KOPT-K1 (cell line): Measurements from ENCODE around the gene STK11IP.

ENCODE experiments used
- H3K27ac ChIP-seq: fragments of 200-600 bp; sonication (generic); 2 replicates; pipeline ENCODE4 v1.5.1; 2016; ENCODE audit warnings: antibody characterized with exemption, mild to moderate bottlenecking, low read depth, low read length; ENCODE audit not compliant: poor library complexity, severe bottlenecking
- H3K36me3 ChIP-seq: fragments of 200-600 bp; sonication (generic); 2 replicates; pipeline ENCODE4 v1.5.1; 2017; ENCODE audit warnings: antibody characterized with exemption, mild to moderate bottlenecking, low read length, moderate library complexity; ENCODE audit not compliant: insufficient read depth
- H3K9me3 ChIP-seq: fragments of 200-600 bp; sonication (generic); 2 replicates; pipeline ENCODE4 v1.5.1; 2017; ENCODE audit warnings: antibody characterized with exemption, low read length, mild to moderate bottlenecking; ENCODE audit not compliant: insufficient read depth, poor library complexity, severe bottlenecking

STK11IP gene

GRCh38 chr2:219560037-219560892, 37.4 kb upstream of the STK11IP start:
- Histone ChIP-seq H3K36me3 (no peaks in the 10 kb centered on the region), H3K9me3 (no peaks in the 10 kb centered on the region), H3K27ac (no peak overlapping the region)

GRCh38 chr2:219560893-219561178, 36.8 kb upstream of the STK11IP start:
- no peak overlapping the region for H3K27ac ChIP-seq
- H3K36me3 ChIP-seq: no peaks in the 10 kb centered on the region
- no peaks in the 10 kb centered on the region for H3K9me3 ChIP-seq

GRCh38 chr2:219561179-219562048, 36.2 kb upstream of the STK11IP start:
- no peak overlapping the region for H3K27ac ChIP-seq
- H3K9me3 ChIP-seq: no peaks in the 10 kb centered on the region

GRCh38 chr2:219562049-219563020, 35.3 kb upstream of the STK11IP start:
- H3K9me3 ChIP-seq: no peaks in the 10 kb centered on the region
- no peak overlapping the region for H3K27ac ChIP-seq
- H3K36me3 ChIP-seq: no peaks in the 10 kb centered on the region

More at GRCh38 chr2:219561179-219562048, 36.2 kb upstream of the STK11IP start:
- H3K36me3 ChIP-seq: no peaks in the 10 kb centered on the region

GRCh38 chr2:219563271-219563928, 34.3 kb upstream of the STK11IP start:
- no peaks in the 10 kb centered on the region for H3K9me3 ChIP-seq
- H3K36me3 ChIP-seq: no peaks in the 10 kb centered on the region
- H3K27ac ChIP-seq: no peak overlapping the region

GRCh38 chr2:219565130-219566080, 32.3 kb upstream of the STK11IP start:
- H3K9me3 ChIP-seq: no peaks in the 10 kb centered on the region
- no peaks in the 10 kb centered on the region for H3K36me3 ChIP-seq
- H3K27ac ChIP-seq: no peak overlapping the region

- H3K9me3 ChIP-seq: no peaks in the 10 kb centered on the region
- H3K27ac ChIP-seq: no peak overlapping the region
- H3K36me3 ChIP-seq: no peaks in the 10 kb centered on the region
These were observed 31.0 kb upstream of the STK11IP start for GRCh38 chr2:219566640-219567039.

- Histone ChIP-seq H3K36me3 (no peaks in the 10 kb centered on the region), H3K27ac (no peak overlapping the region), H3K9me3 (no peaks in the 10 kb centered on the region)
These were observed 30.5 kb upstream of the STK11IP start for GRCh38 chr2:219567131-219567530.

GRCh38 chr2:219567791-219568361, 29.8 kb upstream of the STK11IP start:
- no peaks in the 10 kb centered on the region for H3K9me3 ChIP-seq
- H3K36me3 ChIP-seq: no peaks in the 10 kb centered on the region
- H3K27ac ChIP-seq: no peak overlapping the region

- Histone ChIP-seq H3K9me3 (no peaks in the 10 kb centered on the region), H3K27ac (no peak overlapping the region), H3K36me3 (no peaks in the 10 kb centered on the region)
These were observed 28.6 kb upstream of the STK11IP start for GRCh38 chr2:219569041-219569440.

- H3K9me3 ChIP-seq: no peaks in the 10 kb centered on the region
- H3K27ac ChIP-seq: no peak overlapping the region
- no peaks in the 10 kb centered on the region for H3K36me3 ChIP-seq
These were observed 28.0 kb upstream of the STK11IP start for GRCh38 chr2:219569635-219570034.

GRCh38 chr2:219570194-219570923, 27.3 kb upstream of the STK11IP start:
- Histone ChIP-seq H3K9me3 (no peaks in the 10 kb centered on the region), H3K27ac (no peak overlapping the region), H3K36me3 (no peaks in the 10 kb centered on the region)

- no peaks in the 10 kb centered on the region for H3K9me3 ChIP-seq
- H3K27ac ChIP-seq: no peak overlapping the region
- no peaks in the 10 kb centered on the region for H3K36me3 ChIP-seq
These were observed 26.7 kb upstream of the STK11IP start for GRCh38 chr2:219570924-219571310.
